Measurements from ENCODE around the gene ADAMTS19.

ADAMTS19 gene

GRCh38 chr5:129743541-129744187 lies 283.6 kb downstream of the ADAMTS19 start:
- no peaks in the 10 kb centered on the region for H3F3A ChIP-seq (ENCODE audit: control insufficient read depth, insufficient read depth)
- H3K27ac ChIP-seq (ENCODE audit: low read depth, low read length) = no peak overlapping the region
- no peaks in the 10 kb centered on the region for H3K79me2 ChIP-seq (ENCODE audit: control insufficient read depth, low read length)
- no peak overlapping the region for H3K4me3 ChIP-seq (ENCODE audit: low read length)
- no peaks in the 10 kb centered on the region for H3K4me1 ChIP-seq (ENCODE audit: control insufficient read depth, low read length)
- H3K36me3 ChIP-seq (ENCODE audit: control insufficient read depth, low read length) = no peaks in the 10 kb centered on the region
- H3K27me3 ChIP-seq (ENCODE audit: control insufficient read depth, low read length) = no peaks in the 10 kb centered on the region
- no peaks in the 10 kb centered on the region for H3K9me2 ChIP-seq (replicated peaks; ENCODE audit: control insufficient read depth, low read length)
- TF ChIP-seq EZH2phosphoT487 (IDR thresholded peaks at IDR 0.05; ENCODE audit: borderline replicate concordance, low read length) (no peak), CTCF (IDR thresholded peaks at IDR 0.05; ENCODE audit: low read depth, low read length, poor library complexity, severe bottlenecking) (no peak)
- H4K20me1 ChIP-seq (ENCODE audit: control insufficient read depth, insufficient read depth, low read depth, low read length) = no peaks in the 10 kb centered on the region
- H3K4me2 ChIP-seq (ENCODE audit: low read length) = no peak overlapping the region
- no peaks in the 10 kb centered on the region for H3K9me3 ChIP-seq (ENCODE audit: control insufficient read depth, insufficient read depth, low read length)

- no peaks in the 10 kb centered on the region for H3K9me2 ChIP-seq (replicated peaks; ENCODE audit: control insufficient read depth, low read length)
- no peaks in the 10 kb centered on the region for H3F3A ChIP-seq (ENCODE audit: control insufficient read depth, insufficient read depth)
- no peak for TF ChIP-seq EZH2phosphoT487 (IDR thresholded peaks at IDR 0.05; ENCODE audit: borderline replicate concordance, low read length)
- TF ChIP-seq CTCF (IDR thresholded peaks at IDR 0.05; ENCODE audit: low read depth, low read length, poor library complexity, severe bottlenecking) = no peak
Measured at GRCh38 chr5:129745997-129746396, 285.9 kb downstream of the ADAMTS19 start.

GRCh38 chr5:129746876-129747275 lies 286.8 kb downstream of the ADAMTS19 start:
- H3K9me2 ChIP-seq (replicated peaks; ENCODE audit: control insufficient read depth, low read length) = no peaks in the 10 kb centered on the region
- H4K20me1 ChIP-seq (ENCODE audit: control insufficient read depth, insufficient read depth, low read depth, low read length) = no peaks in the 10 kb centered on the region
- no peak overlapping the region for H3K27ac ChIP-seq (ENCODE audit: low read depth, low read length)
- no peaks in the 10 kb centered on the region for H3K79me2 ChIP-seq (ENCODE audit: control insufficient read depth, low read length)
- H3K36me3 ChIP-seq (ENCODE audit: control insufficient read depth, low read length) = no peaks in the 10 kb centered on the region
- H3K4me3 ChIP-seq (ENCODE audit: low read length) = no peak overlapping the region
- no peaks in the 10 kb centered on the region for H3F3A ChIP-seq (ENCODE audit: control insufficient read depth, insufficient read depth)
- no peaks in the 10 kb centered on the region for H3K27me3 ChIP-seq (ENCODE audit: control insufficient read depth, low read length)
- H3K4me1 ChIP-seq (ENCODE audit: control insufficient read depth, low read length) = no peaks in the 10 kb centered on the region
- TF ChIP-seq EZH2phosphoT487 (IDR thresholded peaks at IDR 0.05; ENCODE audit: borderline replicate concordance, low read length) (no peak), CTCF (IDR thresholded peaks at IDR 0.05; ENCODE audit: low read depth, low read length, poor library complexity, severe bottlenecking) (no peak)
- no peaks in the 10 kb centered on the region for H3K9me3 ChIP-seq (ENCODE audit: control insufficient read depth, insufficient read depth, low read length)
- H3K4me2 ChIP-seq (ENCODE audit: low read length) = no peak overlapping the region

More at GRCh38 chr5:129745997-129746396, 285.9 kb downstream of the ADAMTS19 start:
- no peaks in the 10 kb centered on the region for H4K20me1 ChIP-seq (ENCODE audit: control insufficient read depth, insufficient read depth, low read depth, low read length)
- no peaks in the 10 kb centered on the region for H3K79me2 ChIP-seq (ENCODE audit: control insufficient read depth, low read length)
- no peaks in the 10 kb centered on the region for H3K27me3 ChIP-seq (ENCODE audit: control insufficient read depth, low read length)
- no peaks in the 10 kb centered on the region for H3K4me1 ChIP-seq (ENCODE audit: control insufficient read depth, low read length)
- H3K9me3 ChIP-seq (ENCODE audit: control insufficient read depth, insufficient read depth, low read length) = no peaks in the 10 kb centered on the region
- H3K36me3 ChIP-seq (ENCODE audit: control insufficient read depth, low read length) = no peaks in the 10 kb centered on the region
- no peak overlapping the region for H3K4me2 ChIP-seq (ENCODE audit: low read length)
- H3K27ac ChIP-seq (ENCODE audit: low read depth, low read length) = no peak overlapping the region
- no peak overlapping the region for H3K4me3 ChIP-seq (ENCODE audit: low read length)
